Gastrocnemius medialis (tissue), 4 donors: ENCODE results near the gene PRICKLE1. TPM values are rescaled to one million over a fixed set of nuclear protein-coding genes. Genes with fewer than 3 reads are reported as not detected.

ENCODE experiments used
- ATAC-seq, 2 donors: fragments of 150-250 bp; one replicate each; pipeline ENCODE4 v1.9.1; 2016
- DNase-seq, 2 donors: peaks; one replicate each; pipeline ENCODE4 v3.0.0-alpha.2; 2019
- H3K27ac ChIP-seq, 4 donors: fragments of 200-600 bp; sonication (generic); 1 replicate in 1 of 4; 2 replicates in 3 of 4; pipeline ENCODE4 v1.5.1; 2016 to 2018; ENCODE audit warnings: mild to moderate bottlenecking in 2 of 4, moderate library complexity in 1 of 4
- H3K27me3 ChIP-seq, 3 donors: fragments of 200-600 bp; sonication (generic) in 2 of 3; 1 replicate in 1 of 3; 2 replicates in 2 of 3; pipeline versions ENCODE4 v1.5.1 to v1.6.0; 2016 to 2019; ENCODE audit warnings: mild to moderate bottlenecking in 1 of 3, moderate library complexity in 1 of 3
- H3K36me3 ChIP-seq, 2 donors: fragments of 200-600 bp; sonication (generic) in 1 of 2; one replicate each; pipeline ENCODE4 v1.5.1; 2017 to 2018
- H3K4me1 ChIP-seq, 2 donors: fragments of 200-600 bp; sonication (generic) in 1 of 2; one replicate each; pipeline ENCODE4 v1.5.1; 2016 to 2017; ENCODE audit warnings: mild to moderate bottlenecking in 2 of 2
- H3K4me3 ChIP-seq, 4 donors: fragments of 200-600 bp; sonication (generic) in 3 of 4; 1 replicate in 1 of 4; 2 replicates in 3 of 4; pipeline ENCODE4 v1.5.1; 2016 to 2019; ENCODE audit warnings: mild to moderate bottlenecking in 2 of 4
- H3K9me3 ChIP-seq, 3 donors: fragments of 200-600 bp; sonication (generic) in 2 of 3; 1 replicate in 1 of 3; 2 replicates in 2 of 3; pipeline ENCODE4 v1.5.1; 2016 to 2019
- CTCF ChIP-seq, 5 experiments: fragments of 450-650 bp in 3 of 5; fragments of 200-600 bp in 2 of 5; sonication (generic) in 2 of 5; IDR thresholded peaks in 4 of 5; conservative IDR thresholded peaks in 1 of 5; 1 replicate in 4 of 5; 2 replicates in 1 of 5; pipeline ENCODE4 v1.5.1; 2016 to 2019; ENCODE audit warnings: antibody characterized with exemption in 5 of 5, mild to moderate bottlenecking in 3 of 5, moderate library complexity in 3 of 5
- POLR2A ChIP-seq, 2 donors: fragments of 450-650 bp; IDR thresholded peaks; one replicate each; pipeline ENCODE4 v1.6.1; 2017; ENCODE audit warnings: antibody characterized with exemption in 2 of 2, mild to moderate bottlenecking in 2 of 2, moderate library complexity in 2 of 2
- in situ Hi-C, 4 donors: fragments of 200-750 bp; cut with MboI; loops; one replicate each; pipeline versions ENCODE4 v1.15.0 to v1.8.0; 2017; ENCODE audit warnings: low sequenced_read_pairs in 4 of 4
- intact Hi-C: fragments of 100-400 bp; cut with DNase I; formaldehyde crosslinking; loops from one replicate; pipeline ENCODE4 v1.15.1; 2023; ENCODE audit warnings: low total_unique reads
- total RNA-seq, 4 donors: library from RNA; depleted of rRNA; stranded (reverse); fragments of >200 nt; gene quantifications; one replicate each; pipeline versions ENCODE4 v1.1.0 to v1.2.3, GENCODE V29; 2016

Gene PRICKLE1
- total RNA-seq, 4 donors from 2014 or later = 0.87 to 9.2 (median 3.6) TPM

- TF ChIP-seq CTCF (IDR thresholded peaks at IDR 0.05 in 4 of 5, conservative IDR thresholded peaks at IDR 0.05 in 1 of 5) = no peak
- TF ChIP-seq POLR2A (IDR thresholded peaks at IDR 0.05) = no peak
- Histone ChIP-seq H3K27me3 (no peaks in the 10 kb centered on the region), H3K4me1 (peaks cover 0 to 12% of the 10 kb centered on the region in 2 donors), H3K27ac (no peak overlapping the region), H3K36me3 (no peaks in the 10 kb centered on the region), H3K9me3 (no peaks in the 10 kb centered on the region), H3K4me3 (no peak overlapping the region)
- in situ Hi-C loops (loop anchor here (25.0 kb wide), 3 partner anchors 109 to 859 kb away; partner anchors contain the start of gene PRICKLE1 (in 1 of the 4)), intact Hi-C loops (no loop called here)
- DNase-seq (no peak), ATAC-seq (no peak)
These were observed 111.6 kb downstream of the PRICKLE1 start for GRCh38 chr12:42477941-42478340.

- intact Hi-C loops = no loop called here
- H3K4me1 ChIP-seq = no peaks in the 10 kb centered on the region
- no peak for ATAC-seq
These were observed 114.4 kb downstream of the PRICKLE1 start for GRCh38 chr12:42475106-42475505.

GRCh38 chr12:42474391-42474790, 115.2 kb downstream of the PRICKLE1 start:
- in situ Hi-C loops = no loop called here

More at GRCh38 chr12:42475106-42475505, 114.4 kb downstream of the PRICKLE1 start:
- no peak overlapping the region for H3K27ac ChIP-seq
- H3K36me3 ChIP-seq = no peaks in the 10 kb centered on the region
- TF ChIP-seq POLR2A (IDR thresholded peaks at IDR 0.05) (no peak), CTCF (IDR thresholded peaks at IDR 0.05 in 4 of 5, conservative IDR thresholded peaks at IDR 0.05 in 1 of 5) (no peak)
- H3K27me3 ChIP-seq = no peaks in the 10 kb centered on the region
- in situ Hi-C loops = loop anchor here (25.0 kb wide), 3 partner anchors 112 to 862 kb away; partner anchors contain the start of gene PRICKLE1 (in 1 of the 4)
- H3K4me3 ChIP-seq = no peak overlapping the region
- no peaks in the 10 kb centered on the region for H3K9me3 ChIP-seq
- no peak for DNase-seq

GRCh38 chr12:42473561-42473960, 116.0 kb downstream of the PRICKLE1 start:
- DNase-seq (no peak), ATAC-seq (no peak)
- in situ Hi-C loops (no loop called here), intact Hi-C loops (no loop called here)
- Histone ChIP-seq H3K4me3 (no peak overlapping the region), H3K9me3 (no peaks in the 10 kb centered on the region), H3K36me3 (peaks cover 0 to 2% of the 10 kb centered on the region in 2 donors), H3K27ac (no peak overlapping the region), H3K4me1 (no peaks in the 10 kb centered on the region), H3K27me3 (no peaks in the 10 kb centered on the region)
- TF ChIP-seq CTCF (IDR thresholded peaks at IDR 0.05 in 4 of 5, conservative IDR thresholded peaks at IDR 0.05 in 1 of 5) (no peak), POLR2A (IDR thresholded peaks at IDR 0.05) (no peak)

More at GRCh38 chr12:42474391-42474790, 115.2 kb downstream of the PRICKLE1 start:
- TF ChIP-seq CTCF (IDR thresholded peaks at IDR 0.05 in 4 of 5, conservative IDR thresholded peaks at IDR 0.05 in 1 of 5) (no peak), POLR2A (IDR thresholded peaks at IDR 0.05) (no peak)
- Histone ChIP-seq H3K4me1 (no peaks in the 10 kb centered on the region), H3K36me3 (no peaks in the 10 kb centered on the region), H3K4me3 (no peak overlapping the region), H3K27ac (no peak overlapping the region), H3K27me3 (no peaks in the 10 kb centered on the region), H3K9me3 (no peaks in the 10 kb centered on the region)
- DNase-seq (no peak), ATAC-seq (no peak)
- intact Hi-C loops = no loop called here

GRCh38 chr12:42473130-42473529, 116.4 kb downstream of the PRICKLE1 start:
- Histone ChIP-seq H3K4me3 (no peak overlapping the region), H3K4me1 (no peaks in the 10 kb centered on the region), H3K27me3 (no peaks in the 10 kb centered on the region), H3K36me3 (peaks cover 0 to 2% of the 10 kb centered on the region in 2 donors), H3K9me3 (no peaks in the 10 kb centered on the region), H3K27ac (no peak overlapping the region)
- no peak for TF ChIP-seq POLR2A (IDR thresholded peaks at IDR 0.05)
- no peak for TF ChIP-seq CTCF (IDR thresholded peaks at IDR 0.05 in 4 of 5, conservative IDR thresholded peaks at IDR 0.05 in 1 of 5)
- in situ Hi-C loops = no loop called here
- no peak for DNase-seq
- intact Hi-C loops = no loop called here
- ATAC-seq = no peak
